ENCODE measurements around the gene ZNF682. TPM values are rescaled to one million over a fixed set of nuclear protein-coding genes. Genes with fewer than 3 reads are reported as not detected.
"Not testable (repeated sequence)": the region's sequence is repeated elsewhere in the genome, so short reads cannot be mapped to it uniquely, and the experiment has no call there.

ZNF682 gene
- total RNA-seq, 6 experiments from 2014 or later: 1.00 to 3.3 (median 2.5) TPM

DNA sequence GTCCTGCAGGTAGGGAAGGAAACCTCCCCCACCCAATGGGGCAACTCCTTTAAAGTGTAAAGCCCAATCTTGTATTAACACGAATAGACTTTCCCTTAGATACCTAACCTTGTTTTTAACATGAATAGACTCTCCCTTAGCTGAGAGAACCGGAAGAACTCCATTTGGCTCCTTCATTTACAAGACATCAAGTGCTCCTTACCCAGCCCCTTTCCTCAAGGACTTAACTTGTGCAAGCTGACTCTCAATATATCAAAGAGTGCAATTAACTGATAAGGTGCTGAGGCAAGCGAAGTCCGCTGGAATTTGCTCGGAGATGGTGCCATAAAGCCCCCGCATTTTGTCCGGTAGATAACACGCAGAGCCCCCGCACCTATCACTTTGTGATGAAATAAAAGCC is 28.6 kb upstream of the ZNF682 start:
- WGBS (ENCODE audit: insufficient coverage, low coverage, low lambda C conversion rate, missing lambda C conversion rate): 11% methylated on average over 9 of the region's 9 CpGs
- Histone ChIP-seq H3K27me3 (no peaks in the 10 kb centered on the region), H3K4me1 (no peaks in the 10 kb centered on the region), H3K9me3 (no peaks in the 10 kb centered on the region), H3K27ac (no peak overlapping the region), H3K4me3 (no peak overlapping the region), H3K36me3 (no peaks in the 10 kb centered on the region)
- ATAC-seq: no peak
- intact Hi-C loops (cut with DNase I): no loop called here
- no peak for TF ChIP-seq POLR2A (IDR thresholded peaks at IDR 0.05)
- TF ChIP-seq, protein P1, sequence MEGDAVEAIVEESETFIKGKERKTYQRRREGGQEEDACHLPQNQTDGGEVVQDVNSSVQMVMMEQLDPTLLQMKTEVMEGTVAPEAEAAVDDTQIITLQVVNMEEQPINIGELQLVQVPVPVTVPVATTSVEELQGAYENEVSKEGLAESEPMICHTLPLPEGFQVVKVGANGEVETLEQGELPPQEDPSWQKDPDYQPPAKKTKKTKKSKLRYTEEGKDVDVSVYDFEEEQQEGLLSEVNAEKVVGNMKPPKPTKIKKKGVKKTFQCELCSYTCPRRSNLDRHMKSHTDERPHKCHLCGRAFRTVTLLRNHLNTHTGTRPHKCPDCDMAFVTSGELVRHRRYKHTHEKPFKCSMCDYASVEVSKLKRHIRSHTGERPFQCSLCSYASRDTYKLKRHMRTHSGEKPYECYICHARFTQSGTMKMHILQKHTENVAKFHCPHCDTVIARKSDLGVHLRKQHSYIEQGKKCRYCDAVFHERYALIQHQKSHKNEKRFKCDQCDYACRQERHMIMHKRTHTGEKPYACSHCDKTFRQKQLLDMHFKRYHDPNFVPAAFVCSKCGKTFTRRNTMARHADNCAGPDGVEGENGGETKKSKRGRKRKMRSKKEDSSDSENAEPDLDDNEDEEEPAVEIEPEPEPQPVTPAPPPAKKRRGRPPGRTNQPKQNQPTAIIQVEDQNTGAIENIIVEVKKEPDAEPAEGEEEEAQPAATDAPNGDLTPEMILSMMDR (IDR thresholded peaks at IDR 0.05): no peak
- no peak for DNase-seq

DNA sequence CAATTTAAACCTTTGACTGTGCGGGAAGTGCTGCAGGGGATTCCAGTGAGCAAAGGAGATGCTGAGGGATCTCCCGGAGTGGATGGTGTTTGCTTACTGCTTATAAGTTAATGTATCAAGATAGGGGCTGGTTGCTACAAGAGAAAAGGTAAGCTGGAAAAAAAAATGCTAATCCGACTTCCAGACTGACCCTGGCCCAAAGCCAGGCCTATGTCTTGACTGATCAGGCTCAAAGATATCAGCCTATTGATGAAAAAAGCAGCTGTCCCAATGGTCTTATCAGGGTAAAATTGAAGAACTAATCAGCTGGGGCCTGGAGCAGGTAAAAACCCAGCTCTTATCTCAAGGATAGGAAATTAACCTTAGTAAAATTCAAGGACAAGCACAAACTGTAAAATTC is 27.6 kb upstream of the ZNF682 start:
- Histone ChIP-seq H3K9me3 (no peaks in the 10 kb centered on the region), H3K27me3 (no peaks in the 10 kb centered on the region), H3K4me3 (no peak overlapping the region), H3K27ac (no peak overlapping the region), H3K36me3 (no peaks in the 10 kb centered on the region), H3K4me1 (no peaks in the 10 kb centered on the region)
- ATAC-seq (no peak), DNase-seq (no peak)
- 40% methylated on average over 3 of the region's 3 CpGs for WGBS (ENCODE audit: insufficient coverage, low coverage, low lambda C conversion rate, missing lambda C conversion rate)
- intact Hi-C loops (cut with DNase I): no loop called here
- no peak for TF ChIP-seq POLR2A (IDR thresholded peaks at IDR 0.05)
- TF ChIP-seq, protein P1 (IDR thresholded peaks at IDR 0.05): no peak

DNA sequence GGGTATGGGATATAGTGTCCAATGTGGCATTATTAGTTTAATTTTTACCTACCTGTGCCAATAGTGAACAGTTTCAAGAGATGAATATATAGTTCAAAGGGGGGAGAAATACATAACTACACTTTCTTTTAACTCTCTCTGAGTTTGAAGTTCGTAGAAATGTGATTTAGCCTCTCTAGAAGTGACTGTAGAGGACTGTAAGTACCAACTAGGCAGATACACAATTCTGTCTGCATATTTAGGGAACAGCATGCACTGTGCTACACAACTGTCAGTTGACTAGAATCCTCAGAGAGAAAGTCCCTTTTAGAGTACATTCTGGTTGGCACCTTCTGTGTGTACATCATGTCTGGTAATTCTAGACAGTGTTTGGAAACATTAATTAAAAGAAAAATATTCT is 21.0 kb upstream of the ZNF682 start:
- TF ChIP-seq POLR2A (IDR thresholded peaks at IDR 0.05): no peak
- TF ChIP-seq, protein P1 (IDR thresholded peaks at IDR 0.05): no peak
- Histone ChIP-seq H3K9me3 (no peaks in the 10 kb centered on the region), H3K4me1 (no peaks in the 10 kb centered on the region), H3K27me3 (no peaks in the 10 kb centered on the region), H3K27ac (no peak overlapping the region), H3K4me3 (no peak overlapping the region), H3K36me3 (no peaks in the 10 kb centered on the region)
- 29% methylated on average over 1 of the region's 1 CpG for WGBS (ENCODE audit: insufficient coverage, low coverage, low lambda C conversion rate, missing lambda C conversion rate)
- ATAC-seq: no peak
- no peak for DNase-seq
- intact Hi-C loops (cut with DNase I): no loop called here

DNA sequence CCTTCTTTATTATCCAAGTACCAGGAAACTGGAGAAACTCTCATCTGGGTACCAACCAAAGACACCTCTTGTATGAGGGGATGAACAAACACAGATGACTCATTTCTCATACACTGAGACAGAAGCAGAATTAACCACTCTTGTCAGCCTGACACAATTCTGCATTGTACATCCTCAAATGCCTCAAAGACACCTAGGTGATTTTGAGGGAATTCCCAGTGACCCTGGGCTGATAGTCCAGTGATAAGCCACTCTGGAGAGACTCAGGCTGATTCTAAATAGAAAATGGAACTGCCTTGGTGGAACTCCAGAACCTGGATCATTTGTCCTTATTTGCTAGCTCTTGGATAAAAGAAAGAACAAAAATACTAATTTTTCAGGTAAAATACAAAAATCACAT is 19.4 kb upstream of the ZNF682 start:
- ATAC-seq; H3K27me3 ChIP-seq; H3K27ac ChIP-seq; H3K4me3 ChIP-seq; DNase-seq; H3K36me3 ChIP-seq; intact Hi-C loops (cut with DNase I); H3K4me1 ChIP-seq; H3K9me3 ChIP-seq: not testable (repeated sequence)

DNA sequence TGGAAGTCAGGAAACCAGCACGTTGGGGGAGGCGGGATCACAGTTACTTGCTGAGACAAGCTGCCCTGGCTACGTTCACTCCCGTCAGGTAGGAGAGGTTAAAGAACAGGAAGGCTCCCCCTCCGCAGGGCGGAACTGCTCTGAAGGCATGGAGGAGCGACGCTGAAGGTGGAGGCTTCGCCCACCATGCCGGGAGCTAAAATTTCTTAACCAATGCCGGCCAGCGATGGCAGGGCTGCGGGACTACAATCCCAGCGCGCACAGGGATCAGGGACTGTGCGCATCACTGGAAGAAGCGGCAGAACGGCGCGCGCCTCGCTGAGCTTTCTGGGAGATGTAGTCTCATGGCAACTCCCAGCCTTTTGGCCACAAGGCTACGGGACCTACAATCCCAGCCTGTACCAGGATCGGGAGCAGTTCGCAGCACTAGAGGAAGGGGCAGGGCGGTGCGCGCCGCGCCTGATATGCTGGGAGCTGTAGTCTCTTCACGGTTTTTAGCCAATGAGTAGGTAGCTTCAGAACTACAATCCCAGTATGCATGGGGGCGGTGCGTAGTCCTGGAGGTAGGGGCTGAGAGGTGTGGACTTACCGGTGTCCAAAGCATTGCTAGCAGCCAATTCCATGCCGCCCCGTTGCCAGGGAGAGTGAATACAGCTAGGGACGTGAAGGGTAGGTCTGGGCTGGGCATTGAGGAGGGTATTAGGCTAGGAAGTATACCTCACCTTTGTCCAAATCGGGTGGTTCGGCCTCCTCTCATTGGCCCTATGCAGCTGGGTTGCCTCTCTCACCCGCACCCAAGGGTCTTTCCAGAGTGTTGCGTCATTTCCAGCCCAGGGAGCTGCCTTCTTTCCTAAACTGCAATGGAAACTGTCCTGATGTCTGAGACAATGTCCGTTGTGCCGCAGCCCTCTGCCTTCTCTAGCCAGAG is 12.8 kb upstream of the ZNF682 start:
- Histone ChIP-seq H3K27me3 (no peaks in the 10 kb centered on the region), H3K4me3 (peak overlapping the region; percentile 46 to 67 (median 47)), H3K9me3 (peaks cover 0 to 5% (median 0%) of the 10 kb centered on the region in 4 donors), H3K27ac (peak overlapping the region in 1 of 3 donors; percentile 49), H3K4me1 (peaks cover 0 to 3% (median 0%) of the 10 kb centered on the region in 4 donors), H3K36me3 (no peaks in the 10 kb centered on the region)
- ATAC-seq: peak; percentile 99 to 100 (median 100)
- intact Hi-C loops (cut with DNase I): no loop called here
- TF ChIP-seq, protein P1 (IDR thresholded peaks at IDR 0.05): no peak
- peak; percentile 39 for TF ChIP-seq POLR2A (IDR thresholded peaks at IDR 0.05)
- peak; percentile 85 to 96 (median 95) for DNase-seq
- 1% methylated on average over 11 of the region's 43 CpGs for WGBS (ENCODE audit: insufficient coverage, low coverage, low lambda C conversion rate, missing lambda C conversion rate)

DNA sequence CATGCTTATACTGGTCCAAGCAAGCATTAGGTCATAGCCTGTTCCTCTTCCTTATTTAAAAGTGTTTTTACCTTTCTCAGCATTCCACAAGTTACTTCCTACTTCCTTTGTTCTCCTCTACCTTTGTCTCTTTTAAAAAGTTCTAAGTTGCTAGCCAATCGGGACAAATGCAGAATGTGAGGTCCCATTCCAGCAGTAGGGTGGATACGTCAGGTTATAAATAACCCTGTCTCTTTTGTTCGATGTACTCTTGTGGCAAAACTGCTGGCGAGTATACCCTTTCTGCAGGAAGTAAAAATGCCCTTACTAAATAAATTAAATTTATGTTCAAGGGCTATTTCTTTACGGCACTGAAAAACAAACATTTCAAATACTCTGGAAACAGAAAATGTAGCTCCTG is 6.4 kb upstream of the ZNF682 start:
- H3K27ac ChIP-seq; H3K27me3 ChIP-seq; H3K9me3 ChIP-seq; ATAC-seq; DNase-seq; H3K4me3 ChIP-seq; intact Hi-C loops (cut with DNase I); H3K36me3 ChIP-seq; H3K4me1 ChIP-seq: not testable (repeated sequence)
- WGBS (ENCODE audit: insufficient coverage, low coverage, low lambda C conversion rate, missing lambda C conversion rate): 45% methylated on average over 5 of the region's 5 CpGs

All from right lobe of liver (tissue), 6 donors.